RWPE2 (cell line): ENCODE results near the gene REV1.

ENCODE experiments used
- ATAC-seq: fragments of 200-7000 bp; cut with Tn5 transposase; 3 replicates; pipeline ENCODE4 v1.9.1; 2021; ENCODE audit warnings: low read depth
- DNase-seq: peaks from one replicate; pipeline ENCODE4 v3.0.0-alpha.2; 2020; ENCODE audit warnings: low spot score
- H3K27ac ChIP-seq: fragments of 450-650 bp; 2 replicates; pipeline ENCODE4 v1.5.1; 2017; ENCODE audit warnings: mild to moderate bottlenecking; ENCODE audit not compliant: poor library complexity, severe bottlenecking
- H3K27me3 ChIP-seq: fragments of 250-450 bp; sonication (Bioruptor Pico); 2 replicates; pipeline ENCODE4 v1.5.1; 2021; ENCODE audit warnings: mild to moderate bottlenecking, moderate library complexity; ENCODE audit not compliant: insufficient read depth, poor library complexity, severe bottlenecking
- H3K36me3 ChIP-seq: fragments of 250-450 bp; sonication (Bioruptor Pico); 2 replicates; pipeline ENCODE4 v1.5.1; 2020; ENCODE audit warnings: low read depth, mild to moderate bottlenecking, moderate library complexity
- H3K4me1 ChIP-seq: fragments of 250-450 bp; sonication (Bioruptor Pico); 2 replicates; pipeline ENCODE4 v1.5.1; 2021; ENCODE audit warnings: mild to moderate bottlenecking, moderate library complexity; ENCODE audit not compliant: insufficient read depth, poor library complexity, severe bottlenecking
- H3K4me3 ChIP-seq: fragments of 250-450 bp; sonication (Bioruptor Pico); 2 replicates; pipeline ENCODE4 v1.5.1; 2021; ENCODE audit warnings: mild to moderate bottlenecking, moderate library complexity; ENCODE audit not compliant: severe bottlenecking
- H3K9me3 ChIP-seq: fragments of 250-450 bp; sonication (Bioruptor Pico); 2 replicates; pipeline ENCODE4 v1.5.1; 2021; ENCODE audit warnings: mild to moderate bottlenecking, moderate library complexity; ENCODE audit not compliant: severe bottlenecking
- CTCF ChIP-seq: fragments of 450-650 bp; IDR thresholded peaks from one replicate; pipeline ENCODE4 v1.5.1; 2017; ENCODE audit warnings: mild to moderate bottlenecking, moderate library complexity; ENCODE audit not compliant: poor library complexity, severe bottlenecking

The REV1 gene

DNA sequence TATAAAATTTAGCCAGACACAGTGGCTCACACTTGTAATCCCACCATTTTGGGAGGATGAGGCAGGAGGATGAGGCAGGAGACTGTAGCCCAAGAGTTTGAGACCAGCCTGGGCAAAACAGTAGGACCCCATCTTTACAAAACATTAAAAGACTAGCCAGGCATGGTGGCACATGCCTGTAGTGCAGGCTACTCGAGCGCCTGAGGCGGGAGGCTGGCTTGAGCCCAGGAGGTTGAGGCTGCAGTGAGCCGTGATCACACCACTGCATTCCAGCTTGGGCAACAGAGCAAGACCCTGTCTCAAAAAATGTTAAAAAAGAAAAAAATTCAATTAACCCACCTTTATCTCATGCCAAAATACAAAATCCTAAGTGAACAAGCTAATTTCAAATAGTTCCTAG lies 4.0 kb downstream of the REV1 start:
- peaks cover 20% of the 10 kb centered on the region for H3K36me3 ChIP-seq
- no peaks in the 10 kb centered on the region for H3K27me3 ChIP-seq
- H3K4me3 ChIP-seq, result no peak overlapping the region
- ATAC-seq (no peak), DNase-seq (no peak)
- H3K9me3 ChIP-seq, result no peaks in the 10 kb centered on the region
- TF ChIP-seq CTCF, result no peak
- H3K27ac ChIP-seq, result peak overlapping the region; percentile 1
- peaks cover 49% of the 10 kb centered on the region for H3K4me1 ChIP-seq

DNA sequence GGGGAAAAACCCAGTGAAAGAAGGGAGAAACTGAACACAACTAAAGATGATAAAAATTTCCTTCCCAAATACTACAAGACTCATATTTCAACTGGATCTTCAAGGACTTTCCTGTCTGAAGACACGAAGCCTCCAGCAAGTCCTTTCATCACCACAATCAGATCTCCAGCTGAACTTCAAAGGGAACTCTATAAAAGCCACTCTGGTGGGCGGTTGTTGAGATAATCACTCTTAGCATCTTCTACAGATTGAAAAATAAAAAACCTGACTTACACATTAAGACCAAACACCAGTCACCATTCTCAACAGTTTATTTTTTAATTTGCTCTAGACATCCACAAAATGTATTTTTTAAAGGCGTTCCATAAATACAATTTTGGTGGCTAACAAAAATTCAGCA lies 4.4 kb downstream of the REV1 start:
- H3K27ac ChIP-seq, result peak overlapping the region; percentile 1
- H3K4me3 ChIP-seq, result no peak overlapping the region
- DNase-seq (no peak), ATAC-seq (no peak)
- no peaks in the 10 kb centered on the region for H3K27me3 ChIP-seq
- peaks cover 20% of the 10 kb centered on the region for H3K36me3 ChIP-seq
- no peaks in the 10 kb centered on the region for H3K9me3 ChIP-seq
- peaks cover 52% of the 10 kb centered on the region for H3K4me1 ChIP-seq
- no peak for TF ChIP-seq CTCF

DNA sequence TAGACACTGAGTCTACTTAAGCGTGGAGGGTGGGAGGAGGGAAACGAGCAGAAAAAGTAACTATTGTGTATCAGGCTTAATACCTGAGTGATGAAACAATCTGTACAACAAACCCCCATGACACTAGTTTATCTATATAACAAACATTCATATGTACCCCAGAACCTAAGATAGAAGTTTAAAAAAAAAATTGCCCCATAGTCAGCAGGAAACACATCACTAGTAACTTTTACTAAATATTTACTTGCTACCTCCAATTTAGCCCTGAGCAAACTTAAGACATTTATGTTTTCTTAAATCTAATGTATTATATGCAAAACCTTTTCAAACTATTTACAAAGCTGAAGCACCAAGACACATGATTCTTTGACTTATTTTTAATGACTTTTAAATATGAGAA lies 5.6 kb downstream of the REV1 start:
- DNase-seq (no peak), ATAC-seq (no peak)
- H3K27ac ChIP-seq, result no peak overlapping the region
- TF ChIP-seq CTCF, result no peak
- no peak overlapping the region for H3K4me3 ChIP-seq
- H3K4me1 ChIP-seq, result peaks cover 55% of the 10 kb centered on the region
- H3K36me3 ChIP-seq, result peaks cover 23% of the 10 kb centered on the region
- no peaks in the 10 kb centered on the region for H3K9me3 ChIP-seq
- H3K27me3 ChIP-seq, result no peaks in the 10 kb centered on the region

GRCh38 chr2:99481941-99482340 lies 7.9 kb downstream of the REV1 start:
- Histone ChIP-seq H3K36me3 (peaks cover 13% of the 10 kb centered on the region; the same call in 1 of the 2 replicates), H3K27me3 (no peaks in the 10 kb centered on the region), H3K27ac (peak overlapping the region; percentile 12), H3K4me1 (peaks cover 45% of the 10 kb centered on the region), H3K4me3 (no peak overlapping the region), H3K9me3 (no peaks in the 10 kb centered on the region)
- no peak for TF ChIP-seq CTCF
- DNase-seq (no peak), ATAC-seq (peak; percentile 14; the same call in 2 of the 3 replicates)

- no peak for ATAC-seq
Observed at GRCh38 chr2:99481527-99481926, 8.3 kb downstream of the REV1 start.

More at GRCh38 chr2:99481527-99481926, 8.3 kb downstream of the REV1 start:
- DNase-seq, result no peak
- H3K9me3 ChIP-seq, result no peaks in the 10 kb centered on the region
- no peak overlapping the region for H3K4me3 ChIP-seq
- peaks cover 13% of the 10 kb centered on the region; the same call in 1 of the 2 replicates for H3K36me3 ChIP-seq
- peaks cover 45% of the 10 kb centered on the region for H3K4me1 ChIP-seq
- peak overlapping the region; percentile 12 for H3K27ac ChIP-seq
- no peak for TF ChIP-seq CTCF
- H3K27me3 ChIP-seq, result no peaks in the 10 kb centered on the region
